Activated CD4-positive, CD25-positive, alpha-beta regulatory T cell treated with anti-CD3 and anti-CD28 coated beads, Interleukin-2, amount 50 U/mL, for 24 hours (primary cell): Measurements from ENCODE around the gene PERP.
"Not testable (repeated sequence)": the region's sequence is repeated elsewhere in the genome, so short reads cannot be mapped to it uniquely, and the experiment has no call there.

ENCODE experiments used
- ATAC-seq, 2 donors: fragments of 150-1000 bp; cut with Tn5 transposase; one replicate each; pipeline ENCODE4 v1.10.0; 2021; ENCODE audit warnings: mild to moderate bottlenecking in 1 of 2, moderate library complexity in 1 of 2

Gene PERP

GRCh38 chr6:138104618-138105213, 2.5 kb downstream of the PERP start:
- no peak for ATAC-seq

GRCh38 chr6:138103871-138104270, 3.3 kb downstream of the PERP start:
- no peak for ATAC-seq

GRCh38 chr6:138101946-138102731, 5.1 kb downstream of the PERP start:
- no peak for ATAC-seq

- ATAC-seq = no peak
Observed at GRCh38 chr6:138099832-138100231, 7.4 kb downstream of the PERP start.

- no peak for ATAC-seq
Observed at GRCh38 chr6:138098306-138098705, 8.9 kb downstream of the PERP start.

- ATAC-seq = no peak
Observed at GRCh38 chr6:138094260-138094659, 13.0 kb downstream of the PERP start.

GRCh38 chr6:138093632-138094031, 13.6 kb downstream of the PERP start:
- no peak for ATAC-seq

- no peak for ATAC-seq
Observed at GRCh38 chr6:138092686-138093085, 14.5 kb downstream of the PERP start.

GRCh38 chr6:138089325-138089724, 17.9 kb downstream of the PERP start:
- no peak for ATAC-seq

- no peak for ATAC-seq
Observed at GRCh38 chr6:138088326-138088762, 18.9 kb downstream of the PERP start.

GRCh38 chr6:138087593-138088325, 19.5 kb downstream of the PERP start:
- no peak for ATAC-seq

GRCh38 chr6:138086573-138087196, 20.5 kb downstream of the PERP start:
- no peak for ATAC-seq

- no peak for ATAC-seq
Observed at GRCh38 chr6:138085839-138086222, 21.4 kb downstream of the PERP start.

- no peak for ATAC-seq
Observed at GRCh38 chr6:138084904-138085838, 22.0 kb downstream of the PERP start.

- ATAC-seq = no peak
Observed at GRCh38 chr6:138082232-138082631, 25.0 kb downstream of the PERP start.

GRCh38 chr6:138079556-138079955, 27.7 kb downstream of the PERP start:
- not testable (repeated sequence) for ATAC-seq

- ATAC-seq = no peak
Observed at GRCh38 chr6:138078491-138078890, 28.7 kb downstream of the PERP start.

GRCh38 chr6:138073264-138073663, 34.0 kb downstream of the PERP start:
- no peak for ATAC-seq

- no peak for ATAC-seq
Observed at GRCh38 chr6:138063726-138064125, 43.5 kb downstream of the PERP start.

GRCh38 chr6:138054982-138055381, 52.2 kb downstream of the PERP start:
- no peak for ATAC-seq

- ATAC-seq = no peak
Observed at GRCh38 chr6:138052783-138053182, 54.4 kb downstream of the PERP start.

GRCh38 chr6:138044972-138045371, 62.2 kb downstream of the PERP start:
- no peak for ATAC-seq
